ENCODE measurements around the gene FBXO38.

FBXO38 gene

GRCh38 chr5:148376198-148376597, 7.6 kb upstream of the FBXO38 start:
- TF ChIP-seq CTCF (IDR thresholded peaks at IDR 0.05) = no peak
- Histone ChIP-seq H3K36me3 (no peaks in the 10 kb centered on the region), H3K27me3 (no peaks in the 10 kb centered on the region), H3K4me3 (ENCODE audit: low read depth in 1 of 2, low read length in 1 of 2) (no peak overlapping the region), H3K9me3 (no peaks in the 10 kb centered on the region), H3K27ac (no peak overlapping the region), H3K4me1 (ENCODE audit: control insufficient read depth in 1 of 2, insufficient read depth in 1 of 2, low read depth in 1 of 2, low read length in 1 of 2) (no peaks in the 10 kb centered on the region)

- no peak for TF ChIP-seq CTCF (IDR thresholded peaks at IDR 0.05)
- H3K36me3 ChIP-seq = no peaks in the 10 kb centered on the region
- H3K4me3 ChIP-seq (ENCODE audit: low read depth in 1 of 2, low read length in 1 of 2) = no peak overlapping the region
- H3K4me1 ChIP-seq (ENCODE audit: control insufficient read depth in 1 of 2, insufficient read depth in 1 of 2, low read depth in 1 of 2, low read length in 1 of 2) = peaks cover 10 to 11% of the 10 kb centered on the region in 2 experiments
- no peaks in the 10 kb centered on the region for H3K9me3 ChIP-seq
- H3K27me3 ChIP-seq = peaks cover 4% of the 10 kb centered on the region
- H3K27ac ChIP-seq = no peak overlapping the region
Observed at GRCh38 chr5:148378670-148379069, 5.1 kb upstream of the FBXO38 start.

- Histone ChIP-seq H3K9me3 (no peaks in the 10 kb centered on the region), H3K27ac (no peak overlapping the region), H3K36me3 (no peaks in the 10 kb centered on the region), H3K27me3 (peaks cover 4% of the 10 kb centered on the region), H3K4me1 (ENCODE audit: control insufficient read depth in 1 of 2, insufficient read depth in 1 of 2, low read depth in 1 of 2, low read length in 1 of 2) (peaks cover 11 to 13% of the 10 kb centered on the region in 2 experiments), H3K4me3 (ENCODE audit: low read depth in 1 of 2, low read length in 1 of 2) (no peak overlapping the region)
- TF ChIP-seq CTCF (IDR thresholded peaks at IDR 0.05) = no peak
Observed at GRCh38 chr5:148379340-148379739, 4.4 kb upstream of the FBXO38 start.

GRCh38 chr5:148381906-148382305, 1.9 kb upstream of the FBXO38 start:
- Histone ChIP-seq H3K4me3 (ENCODE audit: low read depth in 1 of 2, low read length in 1 of 2) (no peak overlapping the region), H3K9me3 (no peaks in the 10 kb centered on the region), H3K4me1 (ENCODE audit: control insufficient read depth in 1 of 2, insufficient read depth in 1 of 2, low read depth in 1 of 2, low read length in 1 of 2) (peaks cover 36 to 37% of the 10 kb centered on the region in 2 experiments), H3K27ac (no peak overlapping the region), H3K36me3 (no peaks in the 10 kb centered on the region), H3K27me3 (peaks cover 4% of the 10 kb centered on the region)
- no peak for TF ChIP-seq CTCF (IDR thresholded peaks at IDR 0.05)

- no peaks in the 10 kb centered on the region for H3K9me3 ChIP-seq
- peaks cover 43 to 45% of the 10 kb centered on the region in 2 experiments for H3K4me1 ChIP-seq (ENCODE audit: control insufficient read depth in 1 of 2, insufficient read depth in 1 of 2, low read depth in 1 of 2, low read length in 1 of 2)
- peaks cover 9% of the 10 kb centered on the region for H3K36me3 ChIP-seq
- no peak for TF ChIP-seq CTCF (IDR thresholded peaks at IDR 0.05)
- peak overlapping the region; percentile 73 to 86 for H3K4me3 ChIP-seq (ENCODE audit: low read depth in 1 of 2, low read length in 1 of 2)
- H3K27ac ChIP-seq = peak overlapping the region; percentile 96
- peaks cover 4% of the 10 kb centered on the region for H3K27me3 ChIP-seq
Observed at GRCh38 chr5:148382961-148383360, 797 bp upstream of the FBXO38 start.

- Histone ChIP-seq H3K4me3 (ENCODE audit: low read depth in 1 of 2, low read length in 1 of 2) (peak overlapping the region; percentile 73 to 86), H3K36me3 (peaks cover 18% of the 10 kb centered on the region), H3K27ac (peak overlapping the region; percentile 96), H3K27me3 (peaks cover 4% of the 10 kb centered on the region), H3K9me3 (no peaks in the 10 kb centered on the region), H3K4me1 (ENCODE audit: control insufficient read depth in 1 of 2, insufficient read depth in 1 of 2, low read depth in 1 of 2, low read length in 1 of 2) (peaks cover 48 to 56% of the 10 kb centered on the region in 2 experiments)
- TF ChIP-seq CTCF (IDR thresholded peaks at IDR 0.05) = no peak
Observed at GRCh38 chr5:148384380-148384737, 601 bp downstream of the FBXO38 start.

All from neutrophil (primary cell).